ENCODE measurements around the gene TMEM217.

GRCh38 chr6:37200085-37200484, 57.9 kb downstream of the TMEM217 start:
- TF ChIP-seq POLR2A (IDR thresholded peaks at IDR 0.05), result no peak
- no peak for TF ChIP-seq CTCF (IDR thresholded peaks at IDR 0.05)
